MCF 10A (cell line): Measurements from ENCODE around the gene VSTM4. TPM values are rescaled to one million over a fixed set of nuclear protein-coding genes. Genes with fewer than 3 reads are reported as not detected.

ENCODE experiments used
- BruUV-seq: library from RNA; stranded (reverse); fragments of 400-500 nt; replicated peaks from 2 replicates; lab custom pipeline; 2021; lab: Mats Ljungman, UMichigan
- CTCF ChIA-PET: fragments of 300-600 bp; sonication (Branson Sonifier 250); formaldehyde crosslinking; extraction: SDS; loops from one replicate; lab custom pipeline; 2021; ENCODE audit warnings: antibody characterized with exemption, inconsistent platforms; lab: Yijun Ruan, JAX
- POLR2A ChIA-PET: fragments of 300-600, 350-650 bp; sonication (Branson Sonifier 250); formaldehyde crosslinking; extraction: SDS; loops from one replicate; lab custom pipeline; 2020; ENCODE audit warnings: antibody characterized with exemption, inconsistent platforms; lab: Yijun Ruan, JAX
- DNase-seq: peaks from one replicate; pipeline ENCODE4 v3.0.0-alpha.2; 2018; ENCODE audit not compliant: unreplicated experiment
- H3K27ac Mint-ChIP-seq: one replicate; pipeline ENCODE4 v1.8.0; 2022; ENCODE audit warnings: mild to moderate bottlenecking, low read depth, mixed read lengths; ENCODE audit not compliant: unreplicated experiment
- H3K27me3 Mint-ChIP-seq: one replicate; pipeline ENCODE4 v1.8.0; 2022; ENCODE audit warnings: mixed read lengths; ENCODE audit not compliant: insufficient read depth, unreplicated experiment
- H3K36me3 Mint-ChIP-seq: one replicate; pipeline ENCODE4 v1.8.0; 2022; ENCODE audit warnings: mild to moderate bottlenecking, moderate library complexity, mixed read lengths; ENCODE audit not compliant: insufficient read depth, unreplicated experiment
- H3K4me1 Mint-ChIP-seq: one replicate; pipeline ENCODE4 v1.8.0; 2022; ENCODE audit warnings: mixed read lengths; ENCODE audit not compliant: insufficient read depth, unreplicated experiment
- H3K4me3 Mint-ChIP-seq: one replicate; pipeline ENCODE4 v1.8.0; 2022; ENCODE audit warnings: mild to moderate bottlenecking, moderate library complexity, mixed read lengths; ENCODE audit not compliant: unreplicated experiment
- H3K9me3 Mint-ChIP-seq: one replicate; pipeline ENCODE4 v1.8.0; 2022; ENCODE audit warnings: mixed read lengths; ENCODE audit not compliant: unreplicated experiment
- CTCF ChIP-seq: fragments of 200-600 bp; IDR thresholded peaks from one replicate; pipeline ENCODE4 v1.8.0; 2022; ENCODE audit warnings: antibody characterized with exemption, mild to moderate bottlenecking; ENCODE audit not compliant: unreplicated experiment
- intact Hi-C: fragments of 100-400 bp; cut with micrococcal nuclease; formaldehyde crosslinking; loops from 2 replicates; pipeline ENCODE4 v1.14.1; 2022
- total RNA-seq: library from RNA; stranded (reverse); gene quantifications from 2 replicates; pipeline ENCODE4 v1.2.3, GENCODE V29; 2022

The VSTM4 gene
- total RNA-seq, 1 experiment from 2014 or later, result not detected

- Mint-ChIP-seq H3K4me3 (no peak overlapping the region), H3K27ac (no peak overlapping the region), H3K4me1 (peaks cover 6% of the 10 kb centered on the region), H3K9me3 (no peaks in the 10 kb centered on the region), H3K36me3 (no peaks in the 10 kb centered on the region), H3K27me3 (peaks cover 25% of the 10 kb centered on the region)
- no peak for DNase-seq
- intact Hi-C loops, result no loop called here
- no peak for TF ChIP-seq CTCF
- no TSS peak for BruUV-seq
- ChIA-PET POLR2A (no interaction called here), CTCF (interaction anchor here (1.0 to 1.3 kb wide), 4 partner anchors 76 to 354 kb away, joined by 3 to 4 read pairs (median 3); no protein-coding TSS in a partner anchor)
Measured at GRCh38 chr10:49053998-49054692, 61.2 kb downstream of the VSTM4 start.

DNA sequence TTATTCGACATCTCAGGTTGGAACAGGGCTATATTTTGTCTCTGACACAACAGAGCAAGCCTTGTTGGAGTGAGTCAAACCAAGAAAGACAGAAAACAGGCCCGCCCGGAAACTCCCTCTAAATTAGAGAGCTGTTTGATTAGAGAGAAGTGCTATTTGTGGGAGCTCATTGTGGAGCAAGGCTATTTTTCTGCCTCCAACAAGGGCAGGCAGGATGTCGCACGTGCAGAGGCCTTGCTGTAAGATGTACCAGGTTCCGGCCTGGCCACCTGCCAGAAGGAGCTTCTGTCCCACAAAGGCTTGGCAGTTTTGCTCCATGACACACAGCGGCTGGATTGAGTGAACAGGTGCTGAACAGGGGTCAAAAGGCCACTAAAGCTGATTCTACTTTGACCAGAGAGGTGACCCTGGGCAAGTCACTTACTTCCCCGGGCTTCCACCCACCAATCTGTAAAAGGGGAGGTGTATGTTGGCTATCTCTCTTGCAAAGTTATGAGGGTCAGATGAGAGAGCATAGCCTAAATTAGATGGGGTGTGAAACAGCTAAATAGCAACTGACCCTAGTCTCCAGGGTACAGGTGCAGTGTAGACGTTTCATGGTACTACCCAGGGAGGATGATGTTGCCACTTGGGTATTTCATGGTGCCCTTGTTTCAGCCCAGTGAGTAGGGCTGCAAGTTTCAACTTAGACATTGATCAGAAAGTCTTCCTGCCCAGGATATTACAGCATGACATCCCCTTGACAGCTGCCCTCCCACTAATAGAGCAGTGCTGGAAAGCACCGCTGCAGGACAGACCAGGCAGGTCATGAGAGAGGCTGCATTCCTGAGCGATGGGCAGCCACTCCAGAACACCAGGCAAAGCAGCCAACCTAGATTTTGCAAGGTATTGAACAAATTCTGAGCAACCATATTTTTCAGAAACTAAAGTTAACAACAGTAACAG is 62.0 kb downstream of the VSTM4 start:
- H3K36me3 Mint-ChIP-seq, result no peaks in the 10 kb centered on the region
- no peak for TF ChIP-seq CTCF
- DNase-seq, result peak; percentile 32
- CTCF ChIA-PET, result interaction anchor here (1.0 to 1.3 kb wide), 4 partner anchors 71 to 355 kb away, joined by 3 to 4 read pairs (median 4); no protein-coding TSS in a partner anchor
- intact Hi-C loops, result no loop called here
- no peaks in the 10 kb centered on the region for H3K9me3 Mint-ChIP-seq
- H3K4me3 Mint-ChIP-seq, result no peak overlapping the region
- no peak overlapping the region for H3K27ac Mint-ChIP-seq
- H3K27me3 Mint-ChIP-seq, result peaks cover 33% of the 10 kb centered on the region
- POLR2A ChIA-PET, result interaction anchor here (0.7 kb wide), 1 partner anchor 36 kb away, joined by 3 read pairs; no protein-coding TSS in a partner anchor
- BruUV-seq, result no TSS peak
- peaks cover 6% of the 10 kb centered on the region for H3K4me1 Mint-ChIP-seq

GRCh38 chr10:49052069-49052468 is 63.3 kb downstream of the VSTM4 start:
- Mint-ChIP-seq H3K4me3 (no peak overlapping the region), H3K36me3 (no peaks in the 10 kb centered on the region), H3K4me1 (peaks cover 6% of the 10 kb centered on the region), H3K9me3 (no peaks in the 10 kb centered on the region), H3K27me3 (peaks cover 46% of the 10 kb centered on the region), H3K27ac (no peak overlapping the region)
- no TSS peak for BruUV-seq
- TF ChIP-seq CTCF, result no peak
- intact Hi-C loops, result no loop called here
- CTCF ChIA-PET, result interaction anchor here (1.3 kb wide), 1 partner anchor 70 kb away, joined by 4 read pairs; no protein-coding TSS in a partner anchor
- POLR2A ChIA-PET, result interaction anchor here (0.6 to 0.7 kb wide), 2 partner anchors 47 to 356 kb away, joined by 3 read pairs; no protein-coding TSS in a partner anchor
- no peak for DNase-seq

GRCh38 chr10:49050906-49051305 is 64.4 kb downstream of the VSTM4 start:
- ChIA-PET POLR2A (no interaction called here), CTCF (no interaction called here)
- no peak for DNase-seq
- no peaks in the 10 kb centered on the region for H3K9me3 Mint-ChIP-seq
- intact Hi-C loops, result no loop called here
- peaks cover 6% of the 10 kb centered on the region for H3K4me1 Mint-ChIP-seq
- no peak overlapping the region for H3K27ac Mint-ChIP-seq
- H3K27me3 Mint-ChIP-seq, result peaks cover 55% of the 10 kb centered on the region
- no peak overlapping the region for H3K4me3 Mint-ChIP-seq
- TF ChIP-seq CTCF, result no peak
- BruUV-seq, result no TSS peak
- H3K36me3 Mint-ChIP-seq, result no peaks in the 10 kb centered on the region
